Prostate gland (tissue), 2 donors: ENCODE data around the gene IKZF1.

Experiments
- POLR2A ChIP-seq: fragments of 450-650 bp; IDR thresholded peaks from one replicate; pipeline ENCODE4 v1.6.1; 2016; ENCODE audit warnings: antibody characterized with exemption, mild to moderate bottlenecking
- POLR2AphosphoS5 ChIP-seq: sonication (generic); formaldehyde crosslinking; IDR thresholded peaks from one replicate; pipeline ENCODE4 v1.6.1; 2017; ENCODE audit warnings: antibody characterized with exemption
- TF ChIP-seq, protein P1 (sequence below), 4 experiments: fragments of 200-600 bp in 2 of 4; fragments of 450-650 bp in 2 of 4; sonication (generic) in 2 of 4; IDR thresholded peaks; 1 replicate in 3 of 4; 2 replicates in 1 of 4; pipeline ENCODE4 v1.5.1; 2016 to 2019; ENCODE audit warnings: antibody characterized with exemption in 4 of 4, mild to moderate bottlenecking in 2 of 4, moderate library complexity in 2 of 4

DNA sequence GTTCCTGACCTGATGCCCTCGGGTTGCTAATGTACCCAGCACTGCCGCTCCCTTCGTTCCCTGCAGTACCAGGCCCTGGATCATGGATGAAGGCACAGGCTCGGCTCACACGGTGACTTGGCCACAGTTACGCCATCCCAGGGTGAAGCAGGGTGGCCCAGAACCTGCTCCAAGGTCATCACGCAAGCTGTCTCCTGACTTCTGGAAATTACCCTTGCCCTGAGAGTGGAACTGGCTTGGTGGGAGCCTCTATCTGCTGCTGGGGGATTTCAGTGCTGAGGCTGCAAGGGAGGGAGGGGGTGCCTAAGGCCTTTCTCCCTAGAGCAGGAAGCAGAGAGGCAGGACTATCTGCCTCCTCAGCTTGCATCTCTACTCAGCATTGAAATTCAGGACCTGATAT, 109.0 kb downstream of the IKZF1 start:
- TF ChIP-seq, protein P1, sequence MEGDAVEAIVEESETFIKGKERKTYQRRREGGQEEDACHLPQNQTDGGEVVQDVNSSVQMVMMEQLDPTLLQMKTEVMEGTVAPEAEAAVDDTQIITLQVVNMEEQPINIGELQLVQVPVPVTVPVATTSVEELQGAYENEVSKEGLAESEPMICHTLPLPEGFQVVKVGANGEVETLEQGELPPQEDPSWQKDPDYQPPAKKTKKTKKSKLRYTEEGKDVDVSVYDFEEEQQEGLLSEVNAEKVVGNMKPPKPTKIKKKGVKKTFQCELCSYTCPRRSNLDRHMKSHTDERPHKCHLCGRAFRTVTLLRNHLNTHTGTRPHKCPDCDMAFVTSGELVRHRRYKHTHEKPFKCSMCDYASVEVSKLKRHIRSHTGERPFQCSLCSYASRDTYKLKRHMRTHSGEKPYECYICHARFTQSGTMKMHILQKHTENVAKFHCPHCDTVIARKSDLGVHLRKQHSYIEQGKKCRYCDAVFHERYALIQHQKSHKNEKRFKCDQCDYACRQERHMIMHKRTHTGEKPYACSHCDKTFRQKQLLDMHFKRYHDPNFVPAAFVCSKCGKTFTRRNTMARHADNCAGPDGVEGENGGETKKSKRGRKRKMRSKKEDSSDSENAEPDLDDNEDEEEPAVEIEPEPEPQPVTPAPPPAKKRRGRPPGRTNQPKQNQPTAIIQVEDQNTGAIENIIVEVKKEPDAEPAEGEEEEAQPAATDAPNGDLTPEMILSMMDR (IDR thresholded peaks at IDR 0.05) = no peak
- TF ChIP-seq POLR2A (no peak), POLR2AphosphoS5 (no peak)
